ENCODE data around the gene UBE2L3. TPM values are rescaled to one million over a fixed set of nuclear protein-coding genes. Genes with fewer than 3 reads are reported as not detected.

The UBE2L3 gene
- total and polyA plus RNA-seq, 2 of the 13 experiments (the other 11 are each of a cell fraction or from before 2014, with no cell fraction given), result 30.2 to 58.1 TPM

GRCh38 chr22:21629255-21630149, 62.0 kb downstream of the UBE2L3 start, which contains the start of gene YDJC (continued):
- TF ChIP-seq ZEB1 (IDR thresholded peaks at IDR 0.05; ENCODE audit: insufficient replicate concordance, low read depth), result peak; percentile 59
- TF ChIP-seq ZNF644 (CRISPR knock-in tag; IDR thresholded peaks at IDR 0.05; ENCODE audit: low read depth), result 0 out of 2 replicates have a peak, but pooled peaks have one; percentile 35
- TF ChIP-seq HOMEZ (CRISPR knock-in tag; IDR thresholded peaks at IDR 0.05; ENCODE audit: low read depth), result 0 out of 2 replicates have a peak, but pooled peaks have one; percentile 20
- TF ChIP-seq, protein P1, sequence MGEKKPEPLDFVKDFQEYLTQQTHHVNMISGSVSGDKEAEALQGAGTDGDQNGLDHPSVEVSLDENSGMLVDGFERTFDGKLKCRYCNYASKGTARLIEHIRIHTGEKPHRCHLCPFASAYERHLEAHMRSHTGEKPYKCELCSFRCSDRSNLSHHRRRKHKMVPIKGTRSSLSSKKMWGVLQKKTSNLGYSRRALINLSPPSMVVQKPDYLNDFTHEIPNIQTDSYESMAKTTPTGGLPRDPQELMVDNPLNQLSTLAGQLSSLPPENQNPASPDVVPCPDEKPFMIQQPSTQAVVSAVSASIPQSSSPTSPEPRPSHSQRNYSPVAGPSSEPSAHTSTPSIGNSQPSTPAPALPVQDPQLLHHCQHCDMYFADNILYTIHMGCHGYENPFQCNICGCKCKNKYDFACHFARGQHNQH (CRISPR knock-in tag; IDR thresholded peaks at IDR 0.05), result peak; percentile 47; the same call in 1 of the 2 replicates
- peak; percentile 89; the same call in 1 of the 2 replicates for TF ChIP-seq ZNF558 (CRISPR knock-in tag; IDR thresholded peaks at IDR 0.05; ENCODE audit: borderline replicate concordance)
- TF ChIP-seq ZNF138 (CRISPR knock-in tag; IDR thresholded peaks at IDR 0.05; ENCODE audit: low read depth), result no peak; the same call in 1 of the 2 replicates
- no peak for TF ChIP-seq HNRNPK (IDR thresholded peaks at IDR 0.05; ENCODE audit: low read depth, low read length, poor library complexity, severe bottlenecking)
- TF ChIP-seq TBX2 (CRISPR knock-in tag; IDR thresholded peaks at IDR 0.05; ENCODE audit: borderline replicate concordance), result peak; percentile 85
- no peak for TF ChIP-seq MAFG (CRISPR knock-in tag; IDR thresholded peaks at IDR 0.05)
- TF ChIP-seq, protein P2, sequence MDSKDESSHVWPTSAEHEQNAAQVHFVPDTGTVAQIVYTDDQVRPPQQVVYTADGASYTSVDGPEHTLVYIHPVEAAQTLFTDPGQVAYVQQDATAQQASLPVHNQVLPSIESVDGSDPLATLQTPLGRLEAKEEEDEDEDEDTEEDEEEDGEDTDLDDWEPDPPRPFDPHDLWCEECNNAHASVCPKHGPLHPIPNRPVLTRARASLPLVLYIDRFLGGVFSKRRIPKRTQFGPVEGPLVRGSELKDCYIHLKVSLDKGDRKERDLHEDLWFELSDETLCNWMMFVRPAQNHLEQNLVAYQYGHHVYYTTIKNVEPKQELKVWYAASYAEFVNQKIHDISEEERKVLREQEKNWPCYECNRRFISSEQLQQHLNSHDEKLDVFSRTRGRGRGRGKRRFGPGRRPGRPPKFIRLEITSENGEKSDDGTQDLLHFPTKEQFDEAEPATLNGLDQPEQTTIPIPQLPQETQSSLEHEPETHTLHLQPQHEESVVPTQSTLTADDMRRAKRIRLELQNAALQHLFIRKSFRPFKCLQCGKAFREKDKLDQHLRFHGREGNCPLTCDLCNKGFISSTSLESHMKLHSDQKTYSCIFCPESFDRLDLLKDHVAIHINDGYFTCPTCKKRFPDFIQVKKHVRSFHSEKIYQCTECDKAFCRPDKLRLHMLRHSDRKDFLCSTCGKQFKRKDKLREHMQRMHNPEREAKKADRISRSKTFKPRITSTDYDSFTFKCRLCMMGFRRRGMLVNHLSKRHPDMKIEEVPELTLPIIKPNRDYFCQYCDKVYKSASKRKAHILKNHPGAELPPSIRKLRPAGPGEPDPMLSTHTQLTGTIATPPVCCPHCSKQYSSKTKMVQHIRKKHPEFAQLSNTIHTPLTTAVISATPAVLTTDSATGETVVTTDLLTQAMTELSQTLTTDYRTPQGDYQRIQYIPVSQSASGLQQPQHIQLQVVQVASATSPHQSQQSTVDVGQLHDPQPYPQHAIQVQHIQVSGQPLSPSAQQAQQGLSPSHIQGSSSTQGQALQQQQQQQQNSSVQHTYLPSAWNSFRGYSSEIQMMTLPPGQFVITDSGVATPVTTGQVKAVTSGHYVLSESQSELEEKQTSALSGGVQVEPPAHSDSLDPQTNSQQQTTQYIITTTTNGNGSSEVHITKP (CRISPR knock-in tag; IDR thresholded peaks at IDR 0.05; ENCODE audit: low read depth), result 0 out of 2 replicates have a peak, but pooled peaks have one; percentile 24
- no peak for TF ChIP-seq PAF1 (CRISPR knock-in tag; IDR thresholded peaks at IDR 0.05)
- TF ChIP-seq PHB2 (IDR thresholded peaks at IDR 0.05; ENCODE audit: partially characterized antibody), result no peak
- peak; percentile 74; the same call in 1 of the 2 replicates for TF ChIP-seq BCL3 (CRISPR knock-in tag; IDR thresholded peaks at IDR 0.05)
- TF ChIP-seq HOXA5 (CRISPR knock-in tag; IDR thresholded peaks at IDR 0.05), result peak; percentile 93
- TF ChIP-seq CENPT (CRISPR knock-in tag; IDR thresholded peaks at IDR 0.05; ENCODE audit: low read depth), result no peak; the same call in none of the 2 replicates
- no peak for TF ChIP-seq ZBTB21 (CRISPR knock-in tag; IDR thresholded peaks at IDR 0.05)
- TF ChIP-seq ZMYM3 (CRISPR knock-in tag; IDR thresholded peaks at IDR 0.05), result 0 out of 2 replicates have a peak, but pooled peaks have one; percentile 10
- TF ChIP-seq IRF2 (CRISPR knock-in tag; IDR thresholded peaks at IDR 0.05), result peak; percentile 86
- TF ChIP-seq MYC (CRISPR knock-in tag; IDR thresholded peaks at IDR 0.05; ENCODE audit: borderline replicate concordance), result peak; percentile 100
